ENCODE results near the gene FASTKD3. TPM values are rescaled to one million over a fixed set of nuclear protein-coding genes. Genes with fewer than 3 reads are reported as not detected.
A peak's percentile ranks its signal among the peaks of the same experiment; 100 is the strongest.

The FASTKD3 gene
- total and polyA plus RNA-seq, 2 experiments from 2014 or later = 14.7 to 22.4 TPM

- DNase-seq (ENCODE audit: low spot score) = no peak
- no peaks in the 10 kb centered on the region for H3K79me2 ChIP-seq
- no peak overlapping the region for H3K4me3 ChIP-seq
- no peaks in the 10 kb centered on the region for H3K27me3 ChIP-seq
- H3K9me3 ChIP-seq (ENCODE audit: low read depth) = no peaks in the 10 kb centered on the region
- H3K4me1 ChIP-seq (ENCODE audit: insufficient read depth) = no peaks in the 10 kb centered on the region
- TF ChIP-seq EZH2 (IDR thresholded peaks at IDR 0.05; ENCODE audit: borderline replicate concordance) (no peak), EZH2phosphoT487 (IDR thresholded peaks at IDR 0.05; ENCODE audit: low read depth, severe bottlenecking, unreplicated experiment) (no peak)
- WGBS (ENCODE audit: low lambda C conversion rate, missing lambda C conversion rate) = 51% methylated on average over 9 of the region's 9 CpGs
- no peaks in the 10 kb centered on the region for H4K20me1 ChIP-seq (ENCODE audit: insufficient read depth, poor library complexity, severe bottlenecking)
- no peak overlapping the region for H3K4me2 ChIP-seq
- H2AFZ ChIP-seq = no peak overlapping the region
- H3K27ac ChIP-seq = no peak overlapping the region
- no peaks in the 10 kb centered on the region for H3K9me2 ChIP-seq (replicated peaks; ENCODE audit: insufficient read depth)
- H3K36me3 ChIP-seq (replicated peaks; ENCODE audit: insufficient read depth, low read depth) = no peaks in the 10 kb centered on the region
Observed at GRCh38 chr5:7816535-7816901, 52.3 kb downstream of the FASTKD3 start.

- no peaks in the 10 kb centered on the region for H3K27me3 ChIP-seq
- TF ChIP-seq CTCF (IDR thresholded peaks at IDR 0.05; ENCODE audit: poor library complexity) = peak; percentile 85
- no peak for TF ChIP-seq EZH2phosphoT487 (IDR thresholded peaks at IDR 0.05; ENCODE audit: low read depth, severe bottlenecking, unreplicated experiment)
- no peak for TF ChIP-seq EZH2 (IDR thresholded peaks at IDR 0.05; ENCODE audit: borderline replicate concordance)
- H2AFZ ChIP-seq = no peak overlapping the region
- H3K36me3 ChIP-seq (replicated peaks; ENCODE audit: insufficient read depth, low read depth) = no peaks in the 10 kb centered on the region
- H3K4me3 ChIP-seq = no peak overlapping the region
- H3K27ac ChIP-seq = no peak overlapping the region
- no peaks in the 10 kb centered on the region for H3K9me2 ChIP-seq (replicated peaks; ENCODE audit: insufficient read depth)
- peak; percentile 88 for DNase-seq (ENCODE audit: low spot score)
- H3K4me1 ChIP-seq (ENCODE audit: insufficient read depth) = no peaks in the 10 kb centered on the region
- H4K20me1 ChIP-seq (ENCODE audit: insufficient read depth, poor library complexity, severe bottlenecking) = no peaks in the 10 kb centered on the region
- 20% methylated on average over 12 of the region's 12 CpGs for WGBS (ENCODE audit: low lambda C conversion rate, missing lambda C conversion rate)
- H3K79me2 ChIP-seq = no peaks in the 10 kb centered on the region
- peak overlapping the region; percentile 44 for H3K4me2 ChIP-seq
- H3K9me3 ChIP-seq (ENCODE audit: low read depth) = no peaks in the 10 kb centered on the region
Observed at GRCh38 chr5:7815892-7816534, 52.8 kb downstream of the FASTKD3 start.

GRCh38 chr5:7814816-7815215 is 54.0 kb downstream of the FASTKD3 start:
- H3K9me3 ChIP-seq (ENCODE audit: low read depth) = no peaks in the 10 kb centered on the region
- H3K79me2 ChIP-seq = no peaks in the 10 kb centered on the region
- 96% methylated on average over 10 of the region's 10 CpGs for WGBS (ENCODE audit: low lambda C conversion rate, missing lambda C conversion rate)
- no peak for DNase-seq (ENCODE audit: low spot score)
- H3K4me3 ChIP-seq = no peak overlapping the region
- H3K9me2 ChIP-seq (replicated peaks; ENCODE audit: insufficient read depth) = no peaks in the 10 kb centered on the region
- no peaks in the 10 kb centered on the region for H3K36me3 ChIP-seq (replicated peaks; ENCODE audit: insufficient read depth, low read depth)
- no peaks in the 10 kb centered on the region for H3K27me3 ChIP-seq
- H3K27ac ChIP-seq = no peak overlapping the region
- no peak overlapping the region for H2AFZ ChIP-seq
- H3K4me2 ChIP-seq = no peak overlapping the region
- no peaks in the 10 kb centered on the region for H4K20me1 ChIP-seq (ENCODE audit: insufficient read depth, poor library complexity, severe bottlenecking)
- no peaks in the 10 kb centered on the region for H3K4me1 ChIP-seq (ENCODE audit: insufficient read depth)
- TF ChIP-seq EZH2phosphoT487 (IDR thresholded peaks at IDR 0.05; ENCODE audit: low read depth, severe bottlenecking, unreplicated experiment) (no peak), CTCF (IDR thresholded peaks at IDR 0.05; ENCODE audit: poor library complexity) (no peak), EZH2 (IDR thresholded peaks at IDR 0.05; ENCODE audit: borderline replicate concordance) (no peak)

GRCh38 chr5:7813576-7813975 is 55.3 kb downstream of the FASTKD3 start:
- no peaks in the 10 kb centered on the region for H4K20me1 ChIP-seq (ENCODE audit: insufficient read depth, poor library complexity, severe bottlenecking)
- H3K36me3 ChIP-seq (replicated peaks; ENCODE audit: insufficient read depth, low read depth) = no peaks in the 10 kb centered on the region
- no peaks in the 10 kb centered on the region for H3K4me1 ChIP-seq (ENCODE audit: insufficient read depth)
- H3K9me3 ChIP-seq (ENCODE audit: low read depth) = no peaks in the 10 kb centered on the region
- no peaks in the 10 kb centered on the region for H3K27me3 ChIP-seq
- no peaks in the 10 kb centered on the region for H3K79me2 ChIP-seq
- no peak for DNase-seq (ENCODE audit: low spot score)
- no peak overlapping the region for H3K27ac ChIP-seq
- TF ChIP-seq EZH2phosphoT487 (IDR thresholded peaks at IDR 0.05; ENCODE audit: low read depth, severe bottlenecking, unreplicated experiment) (no peak), CTCF (IDR thresholded peaks at IDR 0.05; ENCODE audit: poor library complexity) (no peak), EZH2 (IDR thresholded peaks at IDR 0.05; ENCODE audit: borderline replicate concordance) (no peak)
- no peak overlapping the region for H3K4me3 ChIP-seq
- H3K4me2 ChIP-seq = no peak overlapping the region
- no peak overlapping the region for H2AFZ ChIP-seq
- 82% methylated on average over 3 of the region's 3 CpGs for WGBS (ENCODE audit: low lambda C conversion rate, missing lambda C conversion rate)
- no peaks in the 10 kb centered on the region for H3K9me2 ChIP-seq (replicated peaks; ENCODE audit: insufficient read depth)
